A673 (cell line): ENCODE results near the gene MKS1. TPM values are rescaled to one million over a fixed set of nuclear protein-coding genes. Genes with fewer than 3 reads are reported as not detected.

Experiments
- BruUV-seq: library from RNA; stranded (reverse); fragments of 400-500 nt; replicated peaks from 2 replicates; lab custom pipeline; 2021; lab: Mats Ljungman, UMichigan
- CTCF ChIA-PET: fragments of 300-600 bp; sonication (Branson Sonifier 250); formaldehyde crosslinking; loops from one replicate; lab custom pipeline; 2022; ENCODE audit warnings: antibody characterized with exemption; lab: Charles Lee
- POLR2A ChIA-PET: fragments of 300-600 bp; sonication (Branson Sonifier 250); formaldehyde crosslinking; loops from one replicate; lab custom pipeline; 2022; ENCODE audit warnings: antibody characterized with exemption; ENCODE audit not compliant: low non-redundant PET; lab: Charles Lee
- DNase-seq: peaks from one replicate; pipeline ENCODE4 v3.0.0-alpha.2; 2015; ENCODE audit warnings: low spot score
- H3K27ac ChIP-seq: fragments of 200-600 bp; sonication (generic); 2 replicates; pipeline ENCODE4 v1.5.1; 2016; ENCODE audit warnings: mixed run types, low read depth, mild to moderate bottlenecking, mixed read lengths, antibody characterized with exemption, low read length; ENCODE audit not compliant: poor library complexity, severe bottlenecking
- H3K27me3 ChIP-seq: fragments of 200-600 bp; sonication (generic); replicated peaks from 2 replicates; pipeline ENCODE4 v1.6.1; 2017; ENCODE audit warnings: mixed run types, low read depth, mild to moderate bottlenecking, mixed read lengths, antibody characterized with exemption, low read length; ENCODE audit not compliant: insufficient read depth, poor library complexity
- H3K36me3 ChIP-seq: fragments of 200-600 bp; sonication (generic); 2 replicates; pipeline ENCODE4 v1.6.1; 2016; ENCODE audit warnings: mixed run types, mild to moderate bottlenecking, mixed read lengths, antibody characterized with exemption, low read length; ENCODE audit not compliant: insufficient read depth, poor library complexity, severe bottlenecking
- H3K4me1 ChIP-seq: fragments of 200-600 bp; sonication (generic); 2 replicates; pipeline ENCODE4 v1.6.1; 2017; ENCODE audit warnings: mixed run types, mild to moderate bottlenecking, mixed read lengths, antibody characterized with exemption, low read length; ENCODE audit not compliant: insufficient read depth, poor library complexity, severe bottlenecking
- H3K4me3 ChIP-seq: fragments of 200-600 bp; sonication (generic); 2 replicates; pipeline ENCODE4 v1.5.1; 2016; ENCODE audit warnings: low read depth, mixed run types, mild to moderate bottlenecking, mixed read lengths, low read length; ENCODE audit not compliant: poor library complexity, severe bottlenecking
- H3K9me3 ChIP-seq: fragments of 200-600 bp; sonication (generic); 2 replicates; pipeline ENCODE4 v1.6.1; 2016; ENCODE audit warnings: mixed run types, low read depth, mild to moderate bottlenecking, mixed read lengths, antibody characterized with exemption, low read length; ENCODE audit not compliant: poor library complexity, severe bottlenecking
- CTCF ChIP-seq: fragments of 300-800, 200-600 bp; sonication (generic); conservative IDR thresholded peaks from 2 replicates; pipeline ENCODE4 v1.5.1; 2017; ENCODE audit warnings: low read depth, mild to moderate bottlenecking, antibody characterized with exemption, low read length, moderate library complexity, mixed read lengths
- EZH2 ChIP-seq: fragments of 200-600 bp; sonication (generic); IDR thresholded peaks from 2 replicates; pipeline ENCODE4 v1.6.1; 2017; ENCODE audit warnings: borderline replicate concordance, low read depth, mild to moderate bottlenecking, mixed read lengths, antibody characterized with exemption, low read length; ENCODE audit not compliant: poor library complexity, severe bottlenecking
- intact Hi-C: fragments of 100-400 bp; cut with micrococcal nuclease; formaldehyde crosslinking; loops from one replicate; pipeline ENCODE4 v1.10.0; 2022; ENCODE audit not compliant: unreplicated experiment
- total RNA-seq: library from RNA; stranded (reverse); gene quantifications from 2 replicates; pipeline ENCODE4 v1.2.3, GENCODE V29; 2021

Gene MKS1
- total RNA-seq, 1 experiment from 2014 or later, result 28.1 TPM

- Histone ChIP-seq H3K27ac (no peak overlapping the region), H3K9me3 (no peaks in the 10 kb centered on the region), H3K27me3 (peaks cover 19% of the 10 kb centered on the region), H3K4me1 (peaks cover 5% of the 10 kb centered on the region), H3K36me3 (no peaks in the 10 kb centered on the region), H3K4me3 (no peak overlapping the region)
- no peak for DNase-seq
- POLR2A ChIA-PET, result no interaction called here
- intact Hi-C loops, result no loop called here
- TF ChIP-seq EZH2 (no peak), CTCF (no peak)
- CTCF ChIA-PET, result no interaction called here
- BruUV-seq, result no TSS peak
Measured at GRCh38 chr17:58234512-58234911, 15.5 kb upstream of the MKS1 start.

- H3K4me1 ChIP-seq, result peaks cover 5% of the 10 kb centered on the region
- no peaks in the 10 kb centered on the region for H3K36me3 ChIP-seq
- peaks cover 18% of the 10 kb centered on the region for H3K27me3 ChIP-seq
- ChIA-PET CTCF (no interaction called here), POLR2A (no interaction called here)
- intact Hi-C loops, result no loop called here
- no peak overlapping the region for H3K4me3 ChIP-seq
- BruUV-seq, result no TSS peak
- DNase-seq, result no peak
- TF ChIP-seq EZH2 (no peak), CTCF (no peak)
- H3K9me3 ChIP-seq, result no peaks in the 10 kb centered on the region
- no peak overlapping the region for H3K27ac ChIP-seq
Measured at GRCh38 chr17:58233543-58233942, 14.5 kb upstream of the MKS1 start.

GRCh38 chr17:58232707-58233156, 13.7 kb upstream of the MKS1 start:
- Histone ChIP-seq H3K9me3 (no peaks in the 10 kb centered on the region), H3K4me1 (peaks cover 5% of the 10 kb centered on the region), H3K36me3 (no peaks in the 10 kb centered on the region), H3K4me3 (no peak overlapping the region), H3K27me3 (peaks cover 18% of the 10 kb centered on the region), H3K27ac (no peak overlapping the region)
- ChIA-PET CTCF (interaction anchor here (0.5 kb wide), 1 partner anchor 355 kb away, joined by 5 read pairs; no protein-coding TSS in a partner anchor), POLR2A (no interaction called here)
- no TSS peak for BruUV-seq
- intact Hi-C loops, result no loop called here
- TF ChIP-seq EZH2 (no peak), CTCF (no peak)
- DNase-seq, result peak; percentile 33
